GM12874 (cell line): Measurements from ENCODE around the gene GLYATL3.

Experiments used
- TF ChIP-seq, protein P1 (sequence below): IDR thresholded peaks from 2 replicates; pipeline ENCODE4 v1.5.1; 2011; ENCODE audit warnings: low read depth, mild to moderate bottlenecking, control low read depth, low read length, moderate library complexity; ENCODE audit not compliant: insufficient read depth

The GLYATL3 gene

DNA sequence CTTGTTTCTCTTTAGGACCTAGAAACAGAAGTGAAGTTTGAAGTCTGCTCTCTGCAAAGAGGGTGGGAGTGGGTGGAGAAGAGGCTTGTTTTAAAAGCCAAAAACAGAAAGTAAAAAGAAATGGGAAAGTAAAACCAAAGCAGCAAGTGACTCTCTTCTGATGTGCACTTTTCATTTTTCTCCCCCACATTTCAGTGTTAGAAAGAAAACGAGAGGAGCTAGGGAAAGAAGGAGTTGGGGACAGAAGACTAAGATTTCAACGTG is 52.1 kb downstream of the GLYATL3 start:
- TF ChIP-seq, protein P1, sequence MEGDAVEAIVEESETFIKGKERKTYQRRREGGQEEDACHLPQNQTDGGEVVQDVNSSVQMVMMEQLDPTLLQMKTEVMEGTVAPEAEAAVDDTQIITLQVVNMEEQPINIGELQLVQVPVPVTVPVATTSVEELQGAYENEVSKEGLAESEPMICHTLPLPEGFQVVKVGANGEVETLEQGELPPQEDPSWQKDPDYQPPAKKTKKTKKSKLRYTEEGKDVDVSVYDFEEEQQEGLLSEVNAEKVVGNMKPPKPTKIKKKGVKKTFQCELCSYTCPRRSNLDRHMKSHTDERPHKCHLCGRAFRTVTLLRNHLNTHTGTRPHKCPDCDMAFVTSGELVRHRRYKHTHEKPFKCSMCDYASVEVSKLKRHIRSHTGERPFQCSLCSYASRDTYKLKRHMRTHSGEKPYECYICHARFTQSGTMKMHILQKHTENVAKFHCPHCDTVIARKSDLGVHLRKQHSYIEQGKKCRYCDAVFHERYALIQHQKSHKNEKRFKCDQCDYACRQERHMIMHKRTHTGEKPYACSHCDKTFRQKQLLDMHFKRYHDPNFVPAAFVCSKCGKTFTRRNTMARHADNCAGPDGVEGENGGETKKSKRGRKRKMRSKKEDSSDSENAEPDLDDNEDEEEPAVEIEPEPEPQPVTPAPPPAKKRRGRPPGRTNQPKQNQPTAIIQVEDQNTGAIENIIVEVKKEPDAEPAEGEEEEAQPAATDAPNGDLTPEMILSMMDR = no peak

DNA sequence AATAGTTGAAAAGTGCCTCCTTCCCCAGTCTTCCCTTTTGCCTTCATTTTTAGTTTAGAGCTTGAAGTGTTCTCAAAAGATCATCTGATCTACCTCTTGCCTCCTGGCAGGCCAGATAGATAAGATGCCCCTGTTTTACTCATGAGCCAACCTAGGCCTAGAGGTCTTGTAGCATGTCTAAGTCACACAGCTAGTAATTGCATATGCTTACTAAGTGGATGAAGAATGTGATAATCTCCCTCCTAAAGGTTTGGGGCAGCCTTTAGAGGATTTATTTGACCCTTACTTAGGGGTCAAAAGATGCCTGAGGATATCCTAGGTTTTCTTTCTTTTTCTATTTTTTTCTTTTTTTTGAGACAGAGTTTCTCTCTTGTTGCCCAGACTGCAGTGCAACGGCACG is 52.9 kb downstream of the GLYATL3 start:
- TF ChIP-seq, protein P1 = no peak

DNA sequence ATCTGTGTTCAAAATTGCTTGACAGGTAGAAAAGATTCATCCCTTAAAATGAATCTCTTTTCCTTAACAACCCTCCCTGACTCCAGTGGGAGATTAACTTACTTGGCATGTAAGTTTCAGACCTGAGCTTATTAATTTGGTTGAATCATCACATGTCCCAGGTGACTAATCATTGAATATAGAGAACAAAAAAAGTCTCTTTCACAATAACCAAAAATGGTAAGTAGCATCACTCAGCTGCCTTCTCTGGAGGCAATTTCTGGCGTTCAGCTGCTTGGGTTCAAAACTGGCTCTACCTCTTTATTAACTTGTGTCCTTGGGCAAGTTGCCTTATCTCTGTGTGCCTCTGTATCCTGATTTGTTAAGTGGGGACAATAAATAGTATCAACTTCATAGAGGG is 53.7 kb downstream of the GLYATL3 start:
- TF ChIP-seq, protein P1 = no peak

DNA sequence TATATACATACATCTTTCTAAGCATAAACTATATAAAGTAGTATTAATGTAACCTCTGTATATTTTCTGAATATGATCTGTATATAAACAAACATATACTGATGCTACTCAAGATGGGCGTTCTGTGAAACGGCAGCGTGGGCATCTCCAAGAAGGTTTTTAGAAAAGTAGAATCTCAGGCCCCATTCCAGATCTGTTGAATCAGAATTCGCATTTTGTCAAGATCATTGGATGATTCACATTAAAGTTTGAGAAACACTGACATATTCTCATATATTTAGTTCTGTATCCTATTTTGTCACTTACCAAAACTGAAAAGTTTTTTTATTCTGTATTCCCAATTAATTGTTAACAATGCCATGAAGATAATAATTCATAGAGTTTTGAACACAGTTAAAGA is 56.2 kb downstream of the GLYATL3 start:
- TF ChIP-seq, protein P1 = no peak

DNA sequence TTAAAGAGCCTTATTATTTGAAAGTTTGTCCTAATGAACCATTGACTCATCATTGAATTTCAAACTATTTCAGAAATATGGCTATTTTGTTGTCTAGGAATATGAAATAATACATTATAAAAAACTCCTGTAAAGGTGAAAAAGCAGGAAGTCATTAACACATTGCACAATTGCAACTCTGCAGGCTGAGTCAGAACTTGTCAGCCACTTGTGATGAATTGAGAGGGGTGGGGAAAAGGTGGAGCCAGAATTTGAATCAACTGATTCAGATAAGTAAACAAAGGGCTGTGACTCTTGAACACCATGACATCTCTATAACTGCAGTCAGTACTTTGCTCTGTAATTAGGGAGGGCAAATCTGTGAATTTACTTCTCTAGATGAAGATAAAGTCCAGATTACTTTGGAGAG is 56.7 kb downstream of the GLYATL3 start:
- TF ChIP-seq, protein P1 = no peak

DNA sequence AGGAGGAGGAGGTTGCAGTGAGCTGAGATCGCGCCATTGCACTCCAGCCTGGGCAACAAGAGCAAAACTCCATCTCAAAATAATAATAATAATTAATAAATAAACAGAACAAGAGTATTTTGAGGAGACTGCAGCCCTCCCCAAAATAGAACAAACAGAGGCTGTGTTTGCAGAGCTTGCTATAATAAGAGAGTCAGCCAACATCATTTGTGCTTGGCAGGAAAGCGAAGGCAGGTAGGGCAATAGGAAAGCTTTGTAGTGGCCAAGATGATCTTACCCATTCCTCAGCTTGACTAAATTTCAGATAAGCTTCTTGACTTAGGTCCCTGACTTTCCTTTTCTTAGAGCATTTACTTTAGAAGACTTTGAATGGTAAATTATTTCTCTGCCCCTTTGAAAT is 57.5 kb downstream of the GLYATL3 start:
- TF ChIP-seq, protein P1 = no peak

DNA sequence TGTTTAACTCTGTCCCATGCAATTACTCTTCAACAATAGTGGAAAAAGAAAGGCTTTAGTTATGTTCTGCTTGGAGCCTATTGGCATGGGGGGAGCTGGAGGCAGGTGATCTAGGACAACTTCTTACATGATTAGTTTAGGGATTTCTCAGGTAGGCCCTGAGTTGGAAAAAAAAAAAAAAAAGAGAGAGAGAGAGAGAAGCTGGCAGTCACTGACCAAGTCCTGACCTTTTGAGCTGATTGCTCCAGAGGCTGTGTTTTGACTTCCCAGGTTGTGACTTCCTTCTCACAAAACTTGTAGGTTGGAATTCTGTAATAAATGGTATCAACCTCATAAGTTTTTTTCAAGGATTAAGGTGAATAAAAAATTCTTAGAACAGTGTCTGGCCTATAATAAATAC is 58.5 kb downstream of the GLYATL3 start:
- TF ChIP-seq, protein P1 = no peak
